ENCODE results near the gene TUBGCP5. TPM values are rescaled to one million over a fixed set of nuclear protein-coding genes. Genes with fewer than 3 reads are reported as not detected.

Gene TUBGCP5
- total and polyA plus RNA-seq, 2 of the 4 experiments (the other 2 are of a cell fraction): 13.0 to 19.4 TPM

DNA sequence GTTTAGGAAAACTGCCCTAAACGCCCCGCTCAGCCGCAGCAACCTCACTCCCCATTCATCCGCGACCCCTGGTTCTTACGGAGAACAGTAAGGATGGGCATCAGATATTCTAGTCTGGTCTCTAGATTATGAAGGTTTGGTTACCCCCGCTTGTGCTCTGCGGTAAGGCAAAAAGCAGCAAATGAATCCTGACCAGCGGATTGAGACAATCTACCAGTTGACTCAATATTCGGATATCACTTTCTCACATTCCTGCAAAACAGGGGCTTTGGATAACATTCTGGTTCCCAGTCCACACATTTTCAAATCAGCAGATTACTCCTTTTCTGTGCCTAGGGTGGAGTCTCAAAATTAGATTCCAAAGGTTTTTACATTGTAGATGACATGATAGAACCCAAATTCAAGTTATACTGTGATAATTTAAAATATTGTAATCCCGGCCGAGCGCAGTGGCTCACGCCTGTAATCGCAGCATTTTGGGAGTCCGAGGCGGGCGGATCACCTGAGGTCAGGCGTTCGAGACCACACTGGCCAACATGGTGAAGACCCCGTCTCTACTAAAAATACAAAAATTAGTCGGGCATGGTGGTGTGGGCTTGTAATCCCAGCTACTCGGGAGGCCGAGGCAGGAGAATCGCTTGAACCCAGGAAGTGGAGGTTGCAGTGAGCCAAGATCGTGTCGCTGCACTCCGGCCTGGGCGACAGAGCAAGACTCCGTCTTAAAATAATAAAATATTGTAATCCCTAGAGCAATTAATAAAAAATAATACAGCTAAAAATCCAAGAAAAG is 58.1 kb downstream of the TUBGCP5 start:
- POLR2A ChIA-PET (ENCODE audit: unreplicated experiment): no interaction called here

More for the DNA sequence above, 58.1 kb downstream of the TUBGCP5 start:
- DNase-seq (no peak), ATAC-seq (ENCODE audit: low read depth) (no peak)
- H2AFZ ChIP-seq (replicated peaks; ENCODE audit: low read length, poor library complexity): peak overlapping the region; percentile 97
- no peak overlapping the region for H3K14ac ChIP-seq (replicated peaks; ENCODE audit: low read depth, low read length)
- peak overlapping the region in 1 of 2 experiments; percentile 37; a peak in 1 of 4 replicates for H4K8ac ChIP-seq (ENCODE audit: low read depth in 2 of 2, low read length in 2 of 2)
- H2BK20ac ChIP-seq (ENCODE audit: low read depth, low read length): no peak overlapping the region
- no peak overlapping the region for H3K27ac ChIP-seq (ENCODE audit: insufficient read depth, low read length)
- H2AK5ac ChIP-seq (ENCODE audit: low read depth, low read length): no peak overlapping the region
- H4K20me1 ChIP-seq (ENCODE audit: insufficient read depth, low read length): peaks cover 30% of the 10 kb centered on the region
- H3K79me1 ChIP-seq (ENCODE audit: low read depth in 1 of 2, low read length in 2 of 2): peaks cover 0 to 17% of the 10 kb centered on the region in 2 experiments; a peak in 2 of 4 replicates
- H2AK9ac ChIP-seq (replicated peaks; ENCODE audit: low read depth, low read length, poor library complexity): peak overlapping the region; percentile 89
- peak overlapping the region; percentile 11 for H3K23ac ChIP-seq (ENCODE audit: low read depth, low read length)
- no peak overlapping the region for H2BK5ac ChIP-seq (ENCODE audit: low read depth, low read length, poor library complexity, severe bottlenecking)
- H3K36me3 ChIP-seq (ENCODE audit: control insufficient read depth, insufficient read depth, low read length): no peaks in the 10 kb centered on the region
- in situ Hi-C loops (cut with MboI; ENCODE audit: low sequenced_read_pairs) (no loop called here), dilution Hi-C loops (cut with HindIII; ENCODE audit: low sequenced_read_pairs, unreplicated experiment) (no loop called here), intact Hi-C loops (cut with micrococcal nuclease) (no loop called here)
- peaks cover 2% of the 10 kb centered on the region for H3K4me1 ChIP-seq (ENCODE audit: control insufficient read depth, insufficient read depth, low read length)
- no peaks in the 10 kb centered on the region for H3K27me3 ChIP-seq (ENCODE audit: control insufficient read depth, insufficient read depth, low read length)
- WGBS, 2 experiments (ENCODE audit: extremely low coverage in 2 of 2, insufficient read length in 1 of 2): 99% methylated on average over 10 of the region's 30 CpGs; no CpG with 5 or more reads in 1 of the 2 experiments
- peak overlapping the region; percentile 91 for H3K4me3 ChIP-seq (ENCODE audit: insufficient read depth, low read depth, low read length)
- CTCF ChIA-PET: no interaction called here
- H3K4ac ChIP-seq (ENCODE audit: low read depth, low read length): no peak overlapping the region
- peak overlapping the region; percentile 86 for H3K4me2 ChIP-seq (ENCODE audit: low read depth, low read length)
- H3K18ac ChIP-seq (ENCODE audit: low read depth, low read length): no peak overlapping the region
- no peak overlapping the region for H2BK120ac ChIP-seq (ENCODE audit: low read depth, low read length)
- peaks cover 3% of the 10 kb centered on the region; the same call in 1 of the 2 replicates for H3K9me1 ChIP-seq (ENCODE audit: insufficient read depth, low read length)
- TF ChIP-seq MXI1 (IDR thresholded peaks at IDR 0.05; ENCODE audit: borderline replicate concordance, low read depth, low read length) (no peak), SMC3 (IDR thresholded peaks at IDR 0.05; ENCODE audit: low read depth, low read length) (no peak)
- peak overlapping the region; percentile 75 for H3K9ac ChIP-seq (ENCODE audit: low read depth, low read length)
- no peak overlapping the region for H2BK15ac ChIP-seq (ENCODE audit: low read depth, low read length)
- no TSS peak for BruUV-seq (replicated peaks)
- H3K9me3 ChIP-seq (ENCODE audit: control insufficient read depth, insufficient read depth, low read length): no peaks in the 10 kb centered on the region
- H4K91ac ChIP-seq (ENCODE audit: insufficient read depth, low read depth, low read length): no peak overlapping the region
- H3K56ac ChIP-seq (ENCODE audit: extremely low read depth, insufficient read depth, low read length): no peak overlapping the region
- H4K5ac ChIP-seq (ENCODE audit: low read depth, low read length): no peak overlapping the region

All from IMR-90 (cell line).